Stimulated activated CD8-positive, alpha-beta memory T cell treated with anti-CD3 and anti-CD28 coated beads, Interleukin-2, amount 100 ng/mL, for 1 hour (primary cell): Measurements from ENCODE around the gene PLPPR4.
"Not testable (repeated sequence)": the region's sequence is repeated elsewhere in the genome, so short reads cannot be mapped to it uniquely, and the experiment has no call there.

Experiments
- DNase-seq, 2 donors: peaks; one replicate each; pipeline ENCODE4 v3.0.0-alpha.2; 2020; ENCODE audit warnings: low read depth in 2 of 2

PLPPR4 gene

GRCh38 chr1:99264201-99265021, at the start of gene PLPPR4:
Gene PLPPR4 (plus strand): TSS chr1:99264492. CDS start chr1:99264594, 102 bp downstream.
- no peak for DNase-seq

- DNase-seq: no peak
Measured at GRCh38 chr1:99216956-99217355, 47.3 kb upstream of the PLPPR4 start.

GRCh38 chr1:99217599-99217998, 46.7 kb upstream of the PLPPR4 start:
- DNase-seq: no peak

DNA sequence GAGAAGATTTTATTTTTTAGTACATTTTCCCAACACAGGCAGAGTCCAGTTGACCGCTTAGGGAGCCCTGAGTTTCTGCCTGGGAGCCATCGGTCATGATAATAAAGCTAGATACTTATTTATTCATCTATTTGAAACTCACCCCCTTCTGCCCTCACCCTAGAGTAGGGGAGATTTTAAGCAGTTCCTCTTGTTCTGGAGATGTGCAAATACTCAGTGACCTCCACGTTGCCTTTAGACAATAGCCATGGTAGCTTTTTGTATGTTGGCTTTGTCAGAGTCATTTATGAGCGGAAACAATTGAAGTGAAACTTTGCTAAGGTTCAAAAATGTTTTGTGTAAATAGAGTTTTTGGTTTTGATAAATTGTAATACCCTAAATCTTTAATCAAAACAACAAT, 45.7 kb upstream of the PLPPR4 start:
- DNase-seq: no peak

DNA sequence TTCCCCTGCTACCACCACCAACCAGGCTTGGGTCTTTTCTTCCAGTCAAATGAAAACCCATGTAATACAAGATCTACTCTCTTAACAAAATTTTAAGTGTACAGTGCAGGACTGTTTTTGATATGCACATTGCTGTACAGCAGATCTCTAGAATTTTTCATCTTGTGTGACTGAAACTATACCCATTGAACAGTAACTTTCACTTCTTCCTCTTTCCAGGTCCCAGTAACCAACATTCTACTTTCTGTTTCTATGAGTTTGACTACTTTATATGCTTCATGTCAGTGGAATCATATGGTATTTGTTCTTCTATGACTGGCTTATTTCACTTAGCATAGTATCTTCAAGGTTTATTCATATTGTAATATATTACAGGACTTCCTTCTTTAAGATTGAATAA, 45.3 kb upstream of the PLPPR4 start:
- DNase-seq: no peak

DNA sequence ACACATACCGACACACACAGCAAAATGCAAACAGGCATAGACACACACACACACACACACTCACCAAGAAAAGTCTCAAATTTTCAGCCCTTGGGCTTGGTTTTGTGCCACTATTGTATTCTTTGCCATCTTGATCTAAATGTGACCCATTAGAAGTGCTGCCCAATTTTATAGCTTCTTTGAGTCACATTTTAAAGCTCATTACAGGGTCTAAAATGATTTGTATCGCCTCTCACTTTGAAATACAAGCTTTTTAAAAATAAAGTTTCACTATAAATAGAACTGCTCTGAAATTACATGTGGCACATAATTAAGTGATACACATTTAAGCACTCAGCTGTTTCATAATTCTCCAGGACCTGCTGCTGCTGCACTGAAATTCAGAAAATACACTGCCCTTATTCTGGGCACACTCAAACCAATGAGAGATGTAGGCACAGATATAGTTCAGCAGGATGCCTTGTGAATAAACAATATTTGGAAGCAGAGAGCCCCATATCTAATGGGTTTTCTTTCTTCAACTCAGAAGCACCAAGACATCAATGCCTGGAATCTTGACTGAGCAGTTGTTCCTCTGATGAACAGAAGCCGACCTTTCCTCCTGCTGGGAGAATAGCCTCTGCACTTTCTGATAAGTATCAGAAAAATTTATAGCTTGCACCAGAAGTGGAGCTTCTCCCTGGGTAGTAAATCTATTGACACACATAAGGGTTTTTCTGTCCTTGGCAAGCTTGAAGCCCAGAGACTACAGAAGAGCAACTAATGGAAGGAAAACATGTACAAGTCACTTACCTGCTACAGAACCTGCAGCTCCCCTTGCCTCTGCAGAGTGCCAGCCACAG, 37.0 kb upstream of the PLPPR4 start:
- DNase-seq: no peak

GRCh38 chr1:99228153-99228552, 36.1 kb upstream of the PLPPR4 start:
- DNase-seq: no peak

DNA sequence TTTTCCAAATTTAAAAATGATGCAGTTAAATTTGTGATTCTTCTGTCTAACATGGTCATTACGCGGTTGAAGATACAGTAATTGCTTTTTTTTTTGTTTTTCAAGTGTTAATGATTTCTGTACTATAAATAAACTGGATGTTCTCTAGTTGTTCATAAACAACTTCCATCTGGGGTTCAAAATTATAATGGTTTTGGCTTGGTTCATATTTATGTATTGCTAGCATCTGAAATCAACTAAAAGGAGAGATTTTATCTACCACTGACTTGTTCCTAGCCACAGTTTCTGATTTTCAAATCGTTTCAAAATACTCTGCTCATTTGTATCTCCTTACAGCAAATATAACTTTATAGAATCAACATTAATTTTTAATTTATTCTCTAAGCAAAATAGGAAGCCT, 35.2 kb upstream of the PLPPR4 start:
- no peak for DNase-seq

- no peak for DNase-seq
Measured at GRCh38 chr1:99230695-99231094, 33.6 kb upstream of the PLPPR4 start.

DNA sequence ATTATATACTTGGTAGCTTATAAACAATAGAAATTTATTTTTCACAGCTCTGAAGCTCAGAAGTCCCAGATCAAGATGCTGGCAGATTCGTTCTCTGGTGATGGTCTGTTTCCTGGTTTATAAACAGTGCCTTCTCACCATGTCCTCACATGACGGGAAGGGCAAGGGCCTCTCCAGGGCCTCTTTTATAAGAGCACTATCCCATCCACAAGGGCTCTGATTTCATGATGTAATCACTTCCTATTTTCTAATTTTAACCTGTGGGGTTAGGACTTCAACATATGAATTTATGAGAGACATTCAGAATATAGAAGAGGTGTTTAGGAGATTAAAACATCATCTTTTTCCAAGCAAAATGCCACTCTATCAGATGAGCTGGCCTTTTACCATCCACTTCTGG, 32.1 kb upstream of the PLPPR4 start:
- DNase-seq: no peak

GRCh38 chr1:99233446-99233845, 30.8 kb upstream of the PLPPR4 start:
- no peak for DNase-seq

- no peak for DNase-seq
Measured at GRCh38 chr1:99236756-99237155, 27.5 kb upstream of the PLPPR4 start.

DNA sequence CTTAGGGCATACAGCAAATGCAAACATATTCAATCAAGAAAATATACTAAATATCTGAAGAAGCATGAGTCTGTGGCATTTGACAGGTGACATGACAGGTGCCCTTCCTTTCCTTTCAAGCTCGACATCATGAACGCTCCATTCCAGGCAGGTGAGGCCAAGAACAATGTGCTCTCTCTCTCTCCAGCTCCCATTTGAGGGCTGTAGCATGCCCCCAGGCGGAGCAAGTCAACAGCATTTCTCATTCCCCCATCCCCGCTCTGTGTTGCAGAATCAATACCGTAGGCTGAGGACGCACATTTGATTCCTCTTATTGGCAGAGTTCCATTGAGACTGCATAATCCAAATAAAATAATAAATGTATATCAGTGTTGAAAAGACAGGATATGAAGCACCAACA, 24.6 kb upstream of the PLPPR4 start:
- DNase-seq: no peak

GRCh38 chr1:99240621-99241020, 23.7 kb upstream of the PLPPR4 start:
- DNase-seq: no peak

GRCh38 chr1:99246152-99246551, 18.1 kb upstream of the PLPPR4 start:
- no peak for DNase-seq

DNA sequence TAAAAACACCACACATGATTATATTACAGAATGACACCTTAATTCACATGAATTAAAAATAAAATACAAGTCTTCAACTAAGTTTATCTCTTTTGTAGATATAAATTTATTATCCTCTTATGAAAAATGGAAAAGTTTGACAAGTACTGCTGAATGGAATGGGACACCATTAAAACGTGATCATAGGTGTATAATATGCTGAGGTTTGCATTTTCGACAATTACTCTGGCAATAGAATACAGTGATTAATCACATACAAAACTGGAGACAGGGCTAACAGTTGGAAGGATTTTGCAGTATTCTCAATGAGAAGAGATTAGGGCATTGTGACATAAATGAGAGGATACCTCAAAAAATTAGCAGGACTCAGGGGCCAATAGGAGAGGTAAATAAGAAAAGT, 17.1 kb upstream of the PLPPR4 start:
- DNase-seq: no peak

- DNase-seq: no peak
Measured at GRCh38 chr1:99250728-99251127, 13.6 kb upstream of the PLPPR4 start.

- DNase-seq: no peak
Measured at GRCh38 chr1:99251308-99251707, 13.0 kb upstream of the PLPPR4 start.

DNA sequence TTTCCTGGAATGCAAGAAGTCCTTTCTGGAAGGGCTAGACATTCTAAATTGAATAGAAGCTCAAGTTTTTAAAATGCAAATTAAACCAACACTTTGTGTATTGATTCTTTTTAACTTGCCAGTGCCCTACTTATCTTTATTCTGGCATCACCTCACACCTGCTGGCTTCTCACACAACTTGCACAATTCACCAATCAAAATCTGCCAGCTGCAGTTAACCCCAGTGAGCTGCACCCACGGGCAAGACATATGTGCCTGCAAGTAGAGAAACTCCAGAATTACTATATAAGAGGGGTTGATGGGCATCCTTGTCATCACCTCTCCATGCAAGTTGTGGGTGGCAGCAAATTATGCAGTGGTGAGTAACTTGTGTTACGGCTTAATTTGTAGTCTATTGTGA, 11.7 kb upstream of the PLPPR4 start:
- no peak for DNase-seq

- DNase-seq: not testable (repeated sequence)
Measured at GRCh38 chr1:99260402-99260801, 3.9 kb upstream of the PLPPR4 start.

GRCh38 chr1:99265124-99265523, 832 bp downstream of the PLPPR4 start:
- DNase-seq: no peak

- DNase-seq: no peak
Measured at GRCh38 chr1:99266726-99267125, 2.4 kb downstream of the PLPPR4 start.

DNA sequence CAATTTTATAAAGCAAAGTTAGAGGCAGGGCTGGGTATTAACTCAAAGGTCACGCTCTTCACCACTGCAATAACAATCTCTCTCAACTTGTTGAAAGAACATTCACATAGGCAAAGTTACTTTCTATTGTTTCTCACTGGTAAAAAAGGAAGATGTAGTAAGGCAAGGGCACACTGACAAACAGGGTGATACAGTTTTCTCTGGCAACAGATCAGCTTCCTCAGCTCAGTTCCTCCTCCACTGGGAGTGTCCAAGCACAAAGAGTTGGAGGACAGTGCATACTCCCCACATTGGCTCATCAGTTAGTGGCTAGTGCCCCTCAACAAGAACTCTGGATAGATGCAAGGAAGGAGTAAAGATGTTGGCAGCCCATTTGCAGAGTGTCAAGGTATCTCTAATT, 3.7 kb downstream of the PLPPR4 start:
- no peak for DNase-seq
